Right atrium auricular region (tissue), 2 donors: ENCODE results near the gene CCL15. TPM values are rescaled to one million over a fixed set of nuclear protein-coding genes. Genes with fewer than 3 reads are reported as not detected.
"Not testable (repeated sequence)": the region's sequence is repeated elsewhere in the genome, so short reads cannot be mapped to it uniquely, and the experiment has no call there.

Experiments used
- DNase-seq: peaks from one replicate; pipeline ENCODE4 v3.0.0-alpha.2; 2019; ENCODE audit warnings: low spot score
- H3K27ac ChIP-seq, 2 donors: fragments of 200-600 bp; sonication (generic); 1 replicate in 1 of 2; 2 replicates in 1 of 2; pipeline ENCODE4 v1.5.1; 2016 to 2019
- H3K27me3 ChIP-seq, 2 donors: fragments of 200-600 bp; sonication (generic); one replicate each; pipeline versions ENCODE4 v1.5.1 to v1.6.0; 2017 to 2019
- H3K36me3 ChIP-seq: fragments of 200-600 bp; sonication (generic); one replicate; pipeline ENCODE4 v1.5.1; 2016
- H3K4me1 ChIP-seq, 2 donors: fragments of 200-600 bp; sonication (generic); one replicate each; pipeline versions ENCODE4 v1.5.1 to v1.6.0; 2017 to 2019
- H3K4me3 ChIP-seq, 2 donors: fragments of 200-600 bp; sonication (generic); 1 replicate in 1 of 2; 2 replicates in 1 of 2; pipeline ENCODE4 v1.5.1; 2017 to 2019; ENCODE audit warnings: mild to moderate bottlenecking in 1 of 2, moderate library complexity in 1 of 2
- H3K9me3 ChIP-seq, 2 donors: fragments of 200-600 bp; sonication (generic); one replicate each; pipeline ENCODE4 v1.5.1; 2019
- CTCF ChIP-seq, 2 donors: fragments of 200-600 bp; sonication (generic); IDR thresholded peaks; one replicate each; pipeline ENCODE4 v1.5.1; 2019; ENCODE audit warnings: antibody characterized with exemption in 2 of 2
- total RNA-seq, 2 donors: library from RNA; depleted of rRNA; stranded (reverse); fragments of >200 nt; gene quantifications; one replicate each; pipeline ENCODE4 v1.1.0, GENCODE V29; 2016

Gene CCL15
- total RNA-seq, 2 donors from 2014 or later, result not detected

- no peaks in the 10 kb centered on the region for H3K36me3 ChIP-seq
- no peak for TF ChIP-seq CTCF (IDR thresholded peaks at IDR 0.05)
- no peak for DNase-seq
- no peaks in the 10 kb centered on the region for H3K4me1 ChIP-seq
- no peaks in the 10 kb centered on the region for H3K27me3 ChIP-seq
- no peaks in the 10 kb centered on the region for H3K9me3 ChIP-seq
- H3K27ac ChIP-seq, result no peak overlapping the region
- no peak overlapping the region for H3K4me3 ChIP-seq
These were observed 680 bp upstream of the CCL15 start for GRCh38 chr17:36001862-36002603.

GRCh38 chr17:36000732-36001109 lies 632 bp downstream of the CCL15 start:
- no peak overlapping the region for H3K27ac ChIP-seq
- H3K4me1 ChIP-seq, result no peaks in the 10 kb centered on the region
- H3K36me3 ChIP-seq, result no peaks in the 10 kb centered on the region
- TF ChIP-seq CTCF (IDR thresholded peaks at IDR 0.05), result no peak
- DNase-seq, result no peak
- H3K27me3 ChIP-seq, result no peaks in the 10 kb centered on the region
- H3K9me3 ChIP-seq, result no peaks in the 10 kb centered on the region
- no peak overlapping the region for H3K4me3 ChIP-seq

- DNase-seq, result no peak
- H3K4me3 ChIP-seq, result no peak overlapping the region
- no peak for TF ChIP-seq CTCF (IDR thresholded peaks at IDR 0.05)
- H3K36me3 ChIP-seq, result no peaks in the 10 kb centered on the region
- peaks cover 0 to 6% of the 10 kb centered on the region in 2 donors for H3K9me3 ChIP-seq
- H3K27ac ChIP-seq, result no peak overlapping the region
- no peaks in the 10 kb centered on the region for H3K4me1 ChIP-seq
- no peaks in the 10 kb centered on the region for H3K27me3 ChIP-seq
These were observed 2.6 kb downstream of the CCL15 start for GRCh38 chr17:35998756-35999155.

GRCh38 chr17:35998018-35998545 lies 3.3 kb downstream of the CCL15 start:
- Histone ChIP-seq H3K9me3 (peaks cover 0 to 6% of the 10 kb centered on the region in 2 donors), H3K4me1 (no peaks in the 10 kb centered on the region), H3K27ac (no peak overlapping the region), H3K27me3 (no peaks in the 10 kb centered on the region), H3K36me3 (no peaks in the 10 kb centered on the region), H3K4me3 (no peak overlapping the region)
- TF ChIP-seq CTCF (IDR thresholded peaks at IDR 0.05), result no peak
- DNase-seq, result no peak

GRCh38 chr17:35995346-35995745 lies 6.0 kb downstream of the CCL15 start:
- not testable (repeated sequence) for H3K9me3 ChIP-seq, H3K36me3 ChIP-seq, H3K4me3 ChIP-seq, DNase-seq, H3K4me1 ChIP-seq, H3K27ac ChIP-seq, H3K27me3 ChIP-seq

GRCh38 chr17:35991075-35991474 lies 10.3 kb downstream of the CCL15 start:
- peaks cover 0 to 19% of the 10 kb centered on the region in 2 donors for H3K9me3 ChIP-seq
- no peaks in the 10 kb centered on the region for H3K4me1 ChIP-seq
- H3K4me3 ChIP-seq, result no peak overlapping the region
- H3K27ac ChIP-seq, result no peak overlapping the region
- H3K36me3 ChIP-seq, result no peaks in the 10 kb centered on the region
- H3K27me3 ChIP-seq, result no peaks in the 10 kb centered on the region
- DNase-seq, result no peak
- TF ChIP-seq CTCF (IDR thresholded peaks at IDR 0.05), result no peak
